ENCODE results near the gene HSPA12A. TPM values are rescaled to one million over a fixed set of nuclear protein-coding genes. Genes with fewer than 3 reads are reported as not detected.

HSPA12A gene
- total RNA-seq, 2 donors from 2014 or later: 13.9 to 15.4 TPM

DNA sequence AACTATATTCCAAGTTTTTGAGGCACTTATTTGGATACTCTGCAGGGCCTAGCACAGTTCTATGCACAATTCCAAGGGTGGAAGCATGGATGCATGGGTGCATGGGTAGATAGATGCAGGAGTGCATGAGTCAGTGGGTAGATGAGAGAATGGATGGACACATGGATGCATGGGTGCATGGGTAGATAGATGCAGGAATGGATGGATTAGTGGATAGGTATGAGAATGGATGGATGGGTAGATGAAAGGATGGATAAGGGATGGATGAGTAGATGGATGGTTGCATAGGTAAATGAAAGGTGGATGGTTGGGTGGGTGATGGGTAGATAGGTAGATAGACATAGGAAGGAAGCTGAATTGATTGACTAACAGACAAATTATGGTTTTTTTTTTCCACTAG is 106.0 kb downstream of the HSPA12A start:
- no peaks in the 10 kb centered on the region for H3K4me1 Mint-ChIP-seq
- Histone ChIP-seq H3K9me3 (ENCODE audit: control insufficient read depth, low read length) (no peaks in the 10 kb centered on the region), H3K4me3 (ENCODE audit: low read length) (no peak overlapping the region), H3K27me3 (ENCODE audit: control insufficient read depth, insufficient read depth, low read length, poor library complexity, severe bottlenecking) (no peaks in the 10 kb centered on the region), H3K36me3 (ENCODE audit: control insufficient read depth, insufficient read depth, low read length) (no peaks in the 10 kb centered on the region), H3K27ac (ENCODE audit: low read depth, low read length) (no peak overlapping the region), H3K9ac (ENCODE audit: extremely low read depth, low read length, poor library complexity, severe bottlenecking) (no peak overlapping the region), H3K4me1 (ENCODE audit: control insufficient read depth, insufficient read depth, low read length) (no peaks in the 10 kb centered on the region)
- H3K27ac Mint-ChIP-seq: no peak overlapping the region
- peaks cover 12% of the 10 kb centered on the region for H3K27me3 Mint-ChIP-seq (ENCODE audit: insufficient read depth)
- TF ChIP-seq, protein P1, sequence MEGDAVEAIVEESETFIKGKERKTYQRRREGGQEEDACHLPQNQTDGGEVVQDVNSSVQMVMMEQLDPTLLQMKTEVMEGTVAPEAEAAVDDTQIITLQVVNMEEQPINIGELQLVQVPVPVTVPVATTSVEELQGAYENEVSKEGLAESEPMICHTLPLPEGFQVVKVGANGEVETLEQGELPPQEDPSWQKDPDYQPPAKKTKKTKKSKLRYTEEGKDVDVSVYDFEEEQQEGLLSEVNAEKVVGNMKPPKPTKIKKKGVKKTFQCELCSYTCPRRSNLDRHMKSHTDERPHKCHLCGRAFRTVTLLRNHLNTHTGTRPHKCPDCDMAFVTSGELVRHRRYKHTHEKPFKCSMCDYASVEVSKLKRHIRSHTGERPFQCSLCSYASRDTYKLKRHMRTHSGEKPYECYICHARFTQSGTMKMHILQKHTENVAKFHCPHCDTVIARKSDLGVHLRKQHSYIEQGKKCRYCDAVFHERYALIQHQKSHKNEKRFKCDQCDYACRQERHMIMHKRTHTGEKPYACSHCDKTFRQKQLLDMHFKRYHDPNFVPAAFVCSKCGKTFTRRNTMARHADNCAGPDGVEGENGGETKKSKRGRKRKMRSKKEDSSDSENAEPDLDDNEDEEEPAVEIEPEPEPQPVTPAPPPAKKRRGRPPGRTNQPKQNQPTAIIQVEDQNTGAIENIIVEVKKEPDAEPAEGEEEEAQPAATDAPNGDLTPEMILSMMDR (conservative IDR thresholded peaks at IDR 0.05): no peak
- H3K36me3 Mint-ChIP-seq (ENCODE audit: low read depth): no peaks in the 10 kb centered on the region
- no peak for DNase-seq
- H3K9me3 Mint-ChIP-seq: peaks cover 6% of the 10 kb centered on the region
- H3K4me3 Mint-ChIP-seq: no peak overlapping the region

DNA sequence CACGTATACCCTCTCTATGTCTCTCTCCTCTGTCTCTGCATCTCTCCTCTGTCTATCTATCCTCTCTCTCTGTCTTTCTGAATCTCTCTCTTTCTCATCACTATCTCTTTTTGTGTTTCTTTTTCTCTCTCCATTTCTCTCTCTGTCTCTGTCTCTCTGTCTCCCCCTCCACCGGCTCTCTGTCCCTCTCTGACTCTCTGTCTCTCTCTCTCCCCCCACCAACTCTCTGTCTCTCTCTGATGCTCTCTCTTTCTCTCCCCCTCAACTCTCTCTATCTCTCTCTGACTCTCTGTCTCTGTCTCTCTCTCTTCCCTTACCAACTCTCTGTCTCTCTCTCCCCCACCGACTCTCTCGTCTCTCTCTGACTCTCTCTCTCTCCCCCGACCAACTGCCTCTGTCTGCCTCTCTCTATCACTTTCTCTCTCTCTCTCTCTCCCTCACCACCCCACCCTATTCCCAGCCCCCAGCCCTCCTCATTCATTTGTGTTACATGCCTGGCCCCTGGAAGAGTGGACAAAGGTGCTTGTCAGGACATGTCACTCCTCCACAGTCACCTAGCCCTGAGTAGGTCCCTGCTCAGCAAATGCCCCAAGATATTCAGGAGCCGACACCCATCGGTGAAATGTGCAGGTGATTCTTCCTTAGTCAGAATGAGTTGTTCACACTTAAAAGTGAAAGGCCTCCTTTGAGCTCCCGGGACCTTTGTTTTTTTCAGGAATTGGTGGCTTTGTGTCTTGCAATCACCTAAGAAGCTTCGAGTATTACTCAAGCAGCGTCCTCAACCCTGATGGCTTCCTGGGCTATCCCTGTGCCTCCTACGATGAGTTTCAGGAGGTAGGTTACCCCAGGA is 108.0 kb downstream of the HSPA12A start:
- Histone ChIP-seq H3K36me3 (ENCODE audit: control insufficient read depth, insufficient read depth, low read length) (no peaks in the 10 kb centered on the region), H3K27ac (ENCODE audit: low read depth, low read length) (no peak overlapping the region), H3K4me1 (ENCODE audit: control insufficient read depth, insufficient read depth, low read length) (no peaks in the 10 kb centered on the region), H3K9ac (ENCODE audit: extremely low read depth, low read length, poor library complexity, severe bottlenecking) (no peak overlapping the region), H3K9me3 (ENCODE audit: control insufficient read depth, low read length) (no peaks in the 10 kb centered on the region), H3K4me3 (ENCODE audit: low read length) (no peak overlapping the region), H3K27me3 (ENCODE audit: control insufficient read depth, insufficient read depth, low read length, poor library complexity, severe bottlenecking) (no peaks in the 10 kb centered on the region)
- DNase-seq: no peak
- Mint-ChIP-seq H3K27ac (no peak overlapping the region), H3K9me3 (no peaks in the 10 kb centered on the region), H3K4me1 (peaks cover 7% of the 10 kb centered on the region), H3K27me3 (ENCODE audit: insufficient read depth) (no peaks in the 10 kb centered on the region), H3K4me3 (no peak overlapping the region), H3K36me3 (ENCODE audit: low read depth) (no peaks in the 10 kb centered on the region)
- TF ChIP-seq, protein P1 (conservative IDR thresholded peaks at IDR 0.05): no peak
- WGBS, 2 experiments (ENCODE audit: insufficient coverage in 1 of 2, insufficient read length in 1 of 2): 89 to 97% methylated on average over 7 to 11 of the region's 11 CpGs

DNA sequence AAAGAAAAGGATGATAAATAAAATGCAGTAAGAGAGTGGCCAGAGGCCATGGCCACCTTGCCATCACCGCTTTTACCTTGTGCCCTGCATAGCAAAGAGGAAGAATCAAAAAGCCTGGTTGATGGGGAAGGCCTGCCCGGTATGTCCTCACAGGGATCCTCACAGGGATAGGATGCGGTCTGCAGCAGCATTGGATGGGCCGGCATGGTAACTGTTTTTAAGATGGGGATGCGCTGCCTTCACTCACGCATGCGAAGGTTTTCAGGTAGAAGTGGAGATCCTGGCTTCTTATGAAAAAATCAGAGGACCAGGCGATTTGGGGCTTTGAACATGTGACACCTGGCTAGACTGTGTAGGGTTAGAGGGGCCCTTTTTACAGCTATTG is 109.2 kb downstream of the HSPA12A start:
- Histone ChIP-seq H3K9me3 (ENCODE audit: control insufficient read depth, low read length) (no peaks in the 10 kb centered on the region), H3K9ac (ENCODE audit: extremely low read depth, low read length, poor library complexity, severe bottlenecking) (no peak overlapping the region), H3K27me3 (ENCODE audit: control insufficient read depth, insufficient read depth, low read length, poor library complexity, severe bottlenecking) (no peaks in the 10 kb centered on the region), H3K27ac (ENCODE audit: low read depth, low read length) (no peak overlapping the region), H3K4me1 (ENCODE audit: control insufficient read depth, insufficient read depth, low read length) (peaks cover 3% of the 10 kb centered on the region), H3K36me3 (ENCODE audit: control insufficient read depth, insufficient read depth, low read length) (no peaks in the 10 kb centered on the region), H3K4me3 (ENCODE audit: low read length) (no peak overlapping the region)
- Mint-ChIP-seq H3K4me1 (peaks cover 14% of the 10 kb centered on the region), H3K36me3 (ENCODE audit: low read depth) (no peaks in the 10 kb centered on the region), H3K27ac (no peak overlapping the region), H3K4me3 (no peak overlapping the region), H3K27me3 (ENCODE audit: insufficient read depth) (no peaks in the 10 kb centered on the region), H3K9me3 (no peaks in the 10 kb centered on the region)
- no peak for DNase-seq
- TF ChIP-seq, protein P1 (conservative IDR thresholded peaks at IDR 0.05): no peak
- 96 to 100% methylated on average over 6 to 8 of the region's 8 CpGs for WGBS, 2 experiments (ENCODE audit: insufficient coverage in 1 of 2, insufficient read length in 1 of 2)

All from endodermal cell (in vitro differentiated cells).